GM18526 (cell line): ENCODE measurements around the gene CYFIP2.

ENCODE experiments used
- POLR2A ChIP-seq: IDR thresholded peaks from 3 replicates; pipeline ENCODE4 v1.6.1; 2011; ENCODE audit not compliant: insufficient read length; ENCODE audit errors: extremely low read depth

CYFIP2 gene

GRCh38 chr5:157431544-157432200 lies 165.7 kb downstream of the CYFIP2 start:
- no peak for TF ChIP-seq POLR2A

DNA sequence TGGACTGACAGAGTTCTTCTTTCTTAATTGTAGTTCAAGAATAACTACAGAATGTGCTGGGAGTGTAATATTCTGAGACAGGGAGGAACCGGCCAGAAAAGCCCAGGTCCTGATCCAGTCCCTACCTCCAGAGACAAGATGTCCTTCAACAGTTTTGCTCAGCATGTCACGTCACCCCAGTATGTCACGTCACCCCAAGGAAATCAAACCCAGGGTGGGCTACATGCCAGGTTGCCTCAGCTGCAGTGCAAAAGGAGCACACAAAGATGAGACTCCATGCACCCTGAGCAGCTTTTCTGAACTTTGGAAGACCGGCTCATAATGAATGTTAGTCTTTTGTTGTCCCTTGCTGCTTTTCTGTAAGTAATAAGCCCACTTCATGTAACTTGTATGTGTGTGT lies 168.2 kb downstream of the CYFIP2 start:
- no peak for TF ChIP-seq POLR2A

DNA sequence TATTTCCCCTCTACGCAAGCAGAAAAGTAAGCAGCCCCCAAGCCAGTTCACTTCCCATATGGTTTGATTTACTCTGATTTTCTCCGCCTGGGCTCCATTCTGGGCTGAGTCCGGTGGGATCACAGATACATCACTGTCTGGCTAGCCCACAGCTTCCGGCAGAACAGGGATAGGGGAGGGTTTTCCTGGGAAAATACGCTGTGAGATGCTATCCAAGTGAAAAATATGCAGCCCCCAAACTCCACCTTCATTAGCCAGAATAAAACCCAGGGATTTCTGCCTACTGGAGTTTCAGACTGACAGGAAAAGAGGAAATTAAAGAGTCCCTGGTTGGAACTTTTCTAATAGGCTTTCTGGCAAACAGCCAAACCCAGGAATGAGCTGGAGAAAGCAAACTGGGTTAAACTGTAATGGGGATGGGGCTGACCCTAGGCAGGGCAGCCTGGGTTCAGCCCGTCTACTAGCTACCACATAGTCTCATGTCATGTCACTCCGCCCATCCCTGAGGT lies 177.2 kb downstream of the CYFIP2 start:
- TF ChIP-seq POLR2A: no peak

- TF ChIP-seq POLR2A: no peak
Observed at GRCh38 chr5:157444224-157444623, 178.3 kb downstream of the CYFIP2 start.
